WERI-Rb-1 (cell line): ENCODE data around the gene ZFTA.

Source experiments
- DNase-seq: peaks from one replicate; pipeline ENCODE4 v3.0.0-alpha.2; 2020
- H3K27ac ChIP-seq: fragments of 250-450 bp; sonication (Bioruptor Pico); 2 replicates; pipeline ENCODE4 v1.5.1; 2020; ENCODE audit warnings: mild to moderate bottlenecking, moderate library complexity
- H3K27me3 ChIP-seq: fragments of 250-450 bp; sonication (Bioruptor Pico); 2 replicates; pipeline ENCODE4 v1.5.1; 2021; ENCODE audit warnings: mild to moderate bottlenecking, low read depth, moderate library complexity; ENCODE audit not compliant: insufficient read depth, severe bottlenecking
- H3K36me3 ChIP-seq: fragments of 250-450 bp; sonication (Bioruptor Pico); 2 replicates; pipeline ENCODE4 v1.5.1; 2020; ENCODE audit warnings: mild to moderate bottlenecking, moderate library complexity
- H3K4me3 ChIP-seq: 2 replicates; pipeline ENCODE4 v1.5.1; 2011; ENCODE audit warnings: low read depth, mild to moderate bottlenecking, control low read depth, low read length
- H3K9me3 ChIP-seq: fragments of 250-450 bp; sonication (Bioruptor Pico); 2 replicates; pipeline ENCODE4 v1.5.1; 2021; ENCODE audit warnings: mild to moderate bottlenecking, moderate library complexity; ENCODE audit not compliant: severe bottlenecking
- TF ChIP-seq, protein P1 (sequence below): IDR thresholded peaks from 2 replicates; pipeline ENCODE4 v1.5.1; 2011; ENCODE audit warnings: low read depth, mild to moderate bottlenecking, control low read depth, inconsistent platforms, low read length

ZFTA gene

DNA sequence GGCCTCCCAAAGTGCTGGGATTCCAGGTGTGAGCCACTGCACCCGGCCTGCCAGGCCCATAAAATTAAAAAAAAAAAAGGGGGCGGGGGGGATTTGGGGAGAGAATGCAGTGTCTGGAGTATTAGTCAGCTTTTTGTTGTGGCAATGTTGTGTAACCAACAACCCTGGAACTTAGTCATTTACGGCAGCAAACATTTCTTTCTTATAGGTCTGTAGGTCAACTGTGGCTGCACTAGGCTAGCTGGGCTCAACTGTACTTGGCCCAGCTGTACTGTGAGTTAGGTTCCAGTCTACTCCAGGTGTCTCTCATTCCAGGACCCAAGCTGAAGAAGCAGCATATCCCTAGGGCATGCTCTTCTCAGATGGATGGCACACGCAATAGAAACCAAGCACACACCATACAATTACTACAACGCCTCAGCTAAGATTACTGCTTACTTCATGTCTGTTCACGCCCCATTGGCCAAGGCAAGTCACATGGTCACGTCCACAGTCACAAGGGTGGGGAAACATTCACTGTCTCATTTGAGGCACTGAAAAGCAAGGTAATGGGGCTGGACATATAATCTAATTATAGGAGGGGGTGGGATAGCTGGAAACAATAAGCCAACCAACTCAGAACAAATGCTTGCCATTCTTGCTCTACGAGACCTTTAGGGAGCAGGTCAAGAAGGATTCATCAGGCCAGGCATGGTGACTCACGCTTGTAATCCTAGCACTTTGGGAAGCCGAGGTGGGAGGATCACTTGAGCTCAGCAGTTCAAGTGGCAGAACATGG is 34.3 kb upstream of the ZFTA start:
- no peaks in the 10 kb centered on the region for H3K27me3 ChIP-seq
- no peak for DNase-seq
- no peaks in the 10 kb centered on the region for H3K36me3 ChIP-seq
- no peaks in the 10 kb centered on the region for H3K9me3 ChIP-seq
- TF ChIP-seq, protein P1, sequence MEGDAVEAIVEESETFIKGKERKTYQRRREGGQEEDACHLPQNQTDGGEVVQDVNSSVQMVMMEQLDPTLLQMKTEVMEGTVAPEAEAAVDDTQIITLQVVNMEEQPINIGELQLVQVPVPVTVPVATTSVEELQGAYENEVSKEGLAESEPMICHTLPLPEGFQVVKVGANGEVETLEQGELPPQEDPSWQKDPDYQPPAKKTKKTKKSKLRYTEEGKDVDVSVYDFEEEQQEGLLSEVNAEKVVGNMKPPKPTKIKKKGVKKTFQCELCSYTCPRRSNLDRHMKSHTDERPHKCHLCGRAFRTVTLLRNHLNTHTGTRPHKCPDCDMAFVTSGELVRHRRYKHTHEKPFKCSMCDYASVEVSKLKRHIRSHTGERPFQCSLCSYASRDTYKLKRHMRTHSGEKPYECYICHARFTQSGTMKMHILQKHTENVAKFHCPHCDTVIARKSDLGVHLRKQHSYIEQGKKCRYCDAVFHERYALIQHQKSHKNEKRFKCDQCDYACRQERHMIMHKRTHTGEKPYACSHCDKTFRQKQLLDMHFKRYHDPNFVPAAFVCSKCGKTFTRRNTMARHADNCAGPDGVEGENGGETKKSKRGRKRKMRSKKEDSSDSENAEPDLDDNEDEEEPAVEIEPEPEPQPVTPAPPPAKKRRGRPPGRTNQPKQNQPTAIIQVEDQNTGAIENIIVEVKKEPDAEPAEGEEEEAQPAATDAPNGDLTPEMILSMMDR: no peak
- H3K27ac ChIP-seq: no peak overlapping the region
- H3K4me3 ChIP-seq: no peak overlapping the region

DNA sequence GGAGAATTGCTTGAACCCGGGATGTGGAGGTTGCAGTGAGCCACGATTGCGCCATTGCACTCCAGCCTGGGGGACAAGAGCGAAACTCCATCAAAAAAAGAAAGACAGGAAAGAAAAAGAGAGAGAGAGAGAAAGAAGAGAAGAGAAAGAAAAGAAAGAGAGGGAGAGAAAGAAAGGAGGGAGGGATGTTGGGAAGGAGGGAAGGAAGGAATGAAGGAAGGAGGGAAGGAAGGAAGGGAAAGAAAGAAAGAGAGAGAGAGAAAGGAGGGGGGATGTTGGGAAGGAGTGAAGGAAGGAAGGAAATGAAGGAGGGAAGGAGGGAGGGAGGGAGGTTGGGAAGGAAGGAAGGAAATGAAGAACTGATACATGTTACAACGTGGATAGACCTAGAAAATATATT is 32.3 kb upstream of the ZFTA start:
- Histone ChIP-seq H3K27ac (no peak overlapping the region), H3K9me3 (no peaks in the 10 kb centered on the region), H3K27me3 (no peaks in the 10 kb centered on the region), H3K4me3 (no peak overlapping the region), H3K36me3 (no peaks in the 10 kb centered on the region)
- TF ChIP-seq, protein P1: no peak
- no peak for DNase-seq

DNA sequence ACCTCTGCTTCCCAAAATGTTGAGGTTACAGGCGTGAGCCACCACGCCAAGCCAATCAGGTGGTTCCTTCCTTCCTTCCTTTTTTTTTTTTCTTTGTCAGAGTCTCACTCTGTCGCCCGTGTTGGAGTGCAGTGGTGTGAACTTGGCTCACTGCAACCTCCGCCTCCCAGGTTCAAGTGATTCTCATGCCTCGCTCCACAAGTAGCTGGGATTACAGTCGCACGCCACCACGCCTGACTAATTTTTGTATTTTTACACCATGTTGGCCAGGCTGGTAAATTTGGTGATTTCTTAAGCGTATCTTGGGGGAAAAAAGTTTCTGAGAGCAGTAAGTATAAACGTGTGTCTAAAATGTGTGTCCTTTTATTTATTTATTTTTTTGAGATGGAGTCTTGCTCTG is 26.5 kb upstream of the ZFTA start:
- Histone ChIP-seq H3K9me3 (peaks cover 20% of the 10 kb centered on the region), H3K27ac (no peak overlapping the region), H3K4me3 (no peak overlapping the region), H3K36me3 (no peaks in the 10 kb centered on the region), H3K27me3 (no peaks in the 10 kb centered on the region)
- TF ChIP-seq, protein P1: no peak
- no peak for DNase-seq

DNA sequence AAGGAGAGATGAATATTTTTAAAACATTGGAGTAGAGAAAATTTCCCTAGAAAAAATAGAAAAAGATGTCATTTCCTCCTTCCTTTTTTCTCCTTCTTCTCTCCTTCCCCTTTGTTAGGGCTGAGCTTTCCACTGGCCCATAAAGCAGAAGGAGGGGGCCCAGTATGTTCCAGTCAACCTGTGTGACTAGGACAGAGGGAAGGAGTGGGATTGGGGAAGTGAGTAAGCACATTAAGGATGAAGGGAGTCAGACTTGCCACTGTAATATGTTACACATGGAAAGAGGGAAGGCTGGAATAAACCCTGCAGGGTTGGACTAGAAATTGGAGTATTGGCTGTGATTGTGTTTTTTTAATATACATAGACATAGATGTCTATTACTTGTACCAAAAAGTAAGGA is 24.6 kb upstream of the ZFTA start:
- Histone ChIP-seq H3K27me3 (no peaks in the 10 kb centered on the region), H3K27ac (no peak overlapping the region), H3K36me3 (no peaks in the 10 kb centered on the region), H3K4me3 (no peak overlapping the region), H3K9me3 (peaks cover 20% of the 10 kb centered on the region)
- DNase-seq: no peak
- TF ChIP-seq, protein P1: no peak

DNA sequence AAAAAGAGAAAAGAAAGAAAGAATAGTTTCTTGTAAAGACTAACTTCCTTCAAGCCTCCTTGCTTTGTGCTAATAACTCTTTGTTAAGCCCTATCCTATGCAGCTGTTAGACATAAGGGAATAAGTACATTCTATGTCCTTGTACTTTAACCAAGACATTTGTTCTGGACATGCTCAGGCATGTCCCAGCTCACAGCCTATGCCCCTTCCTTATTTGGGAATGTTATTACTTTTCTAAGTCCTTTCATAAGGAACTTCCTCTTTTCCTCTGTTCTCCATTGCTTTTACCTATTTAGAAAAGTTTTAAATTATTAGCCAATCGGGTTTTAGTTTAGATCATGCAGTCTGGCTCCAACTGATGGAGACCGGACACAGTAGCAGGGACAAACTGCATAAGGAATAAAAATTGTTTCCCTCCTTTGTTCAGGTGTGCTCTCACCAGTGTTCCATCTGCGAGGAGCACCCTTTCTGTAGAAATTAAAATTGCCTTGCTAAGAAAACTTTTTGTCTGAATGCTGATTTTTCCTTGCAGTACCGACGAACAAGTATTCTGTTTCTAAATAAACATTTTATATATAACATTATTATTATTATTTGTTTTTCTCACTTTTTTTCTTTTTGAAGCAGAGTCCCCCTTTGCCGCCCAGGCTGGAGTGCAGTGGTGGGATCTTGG is 23.1 kb upstream of the ZFTA start:
- Histone ChIP-seq H3K27me3 (no peaks in the 10 kb centered on the region), H3K36me3 (no peaks in the 10 kb centered on the region), H3K4me3 (no peak overlapping the region), H3K9me3 (peaks cover 20% of the 10 kb centered on the region), H3K27ac (no peak overlapping the region)
- no peak for DNase-seq
- TF ChIP-seq, protein P1: no peak
